Mucosa of rectum (tissue), 2 donors: ENCODE data around the gene PGP.

ENCODE experiments used
- H3K27ac ChIP-seq, 2 donors: one replicate each; pipeline ENCODE4 v1.7.0; 2013; ENCODE audit warnings: inconsistent platforms in 2 of 2, low read depth in 2 of 2, low read length in 2 of 2
- H3K27me3 ChIP-seq, 2 donors: one replicate each; pipeline ENCODE4 v1.7.0; 2013; ENCODE audit warnings: low read length in 2 of 2; ENCODE audit not compliant: control insufficient read depth in 2 of 2, insufficient read depth in 2 of 2
- H3K36me3 ChIP-seq, 2 donors: one replicate each; pipeline ENCODE4 v1.7.0; 2013; ENCODE audit warnings: low read length in 2 of 2; ENCODE audit not compliant: control insufficient read depth in 2 of 2, insufficient read depth in 2 of 2
- H3K4me1 ChIP-seq, 2 donors: one replicate each; pipeline ENCODE4 v1.7.0; 2013; ENCODE audit warnings: low read length in 2 of 2, mild to moderate bottlenecking in 1 of 2; ENCODE audit not compliant: control insufficient read depth in 2 of 2, insufficient read depth in 2 of 2
- H3K4me3 ChIP-seq, 2 donors: one replicate each; pipeline ENCODE4 v1.7.0; 2013; ENCODE audit warnings: low read length in 2 of 2
- H3K9ac ChIP-seq, 2 donors: one replicate each; pipeline ENCODE4 v1.7.0; 2013; ENCODE audit warnings: low read length in 2 of 2, low read depth in 1 of 2, mild to moderate bottlenecking in 1 of 2
- H3K9me3 ChIP-seq, 2 donors: one replicate each; pipeline ENCODE4 v1.7.0; 2013; ENCODE audit warnings: low read length in 2 of 2; ENCODE audit not compliant: control insufficient read depth in 2 of 2
- donor health status: healthy.
- donor health status: Normal muscosa, but diverticular disease.

Gene PGP

DNA sequence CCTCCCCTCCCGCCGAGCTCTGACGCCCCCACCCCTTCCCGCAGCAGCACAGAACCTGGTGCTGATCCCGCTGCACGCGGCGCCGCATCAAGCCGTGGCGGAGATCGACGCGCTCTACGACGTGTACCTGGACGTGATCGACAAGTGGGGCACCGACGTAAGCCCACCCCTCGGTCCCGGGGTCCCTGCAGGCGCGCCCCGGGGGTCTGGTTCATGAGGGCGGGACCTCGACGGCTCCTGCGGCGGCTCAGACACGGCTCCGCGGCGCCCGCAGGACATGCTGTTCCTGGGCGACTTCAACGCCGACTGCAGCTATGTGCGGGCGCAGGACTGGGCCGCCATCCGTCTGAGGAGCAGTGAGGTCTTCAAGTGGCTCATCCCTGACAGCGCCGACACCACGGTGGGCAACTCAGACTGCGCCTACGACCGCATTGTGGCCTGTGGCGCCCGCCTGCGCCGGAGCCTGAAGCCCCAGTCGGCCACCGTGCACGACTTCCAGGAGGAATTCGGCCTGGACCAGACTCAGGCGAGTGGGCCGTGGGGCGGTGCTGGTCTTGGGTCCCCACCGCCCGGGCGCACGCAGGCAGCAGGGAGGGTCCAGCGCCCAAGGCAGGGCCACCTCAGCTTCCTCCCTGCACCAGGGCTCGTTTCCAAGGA, 23.0 kb upstream of the PGP start:
- H3K27me3 ChIP-seq, result peaks cover 9 to 17% of the 10 kb centered on the region in 2 donors
- peaks cover 11 to 14% of the 10 kb centered on the region in 2 donors for H3K4me1 ChIP-seq
- no peak overlapping the region for H3K27ac ChIP-seq
- no peak overlapping the region for H3K4me3 ChIP-seq
- peaks cover 20 to 31% of the 10 kb centered on the region in 2 donors for H3K36me3 ChIP-seq
- H3K9ac ChIP-seq, result no peak overlapping the region
- no peaks in the 10 kb centered on the region for H3K9me3 ChIP-seq

- Histone ChIP-seq H3K36me3 (peaks cover 25 to 29% of the 10 kb centered on the region in 2 donors), H3K27me3 (peaks cover 9 to 17% of the 10 kb centered on the region in 2 donors), H3K4me3 (no peak overlapping the region)
Measured at GRCh38 chr16:2237102-2237482, 22.5 kb upstream of the PGP start.

GRCh38 chr16:2236337-2237101, 21.9 kb upstream of the PGP start, which contains the start of gene DNASE1L2:
DNASE1L2 (plus strand) TSS chr16:2236444; CDS start chr16:2236817, 373 bp downstream.
- Histone ChIP-seq H3K27me3 (peaks cover 9 to 17% of the 10 kb centered on the region in 2 donors), H3K4me3 (peak within 1 kb of the TSS in 1 of 2 donors; percentile 35), H3K9me3 (no peaks in the 10 kb centered on the region), H3K9ac (no peak within 1 kb of the TSS), H3K27ac (no peak within 1 kb of the TSS), H3K4me1 (peaks cover 11 to 14% of the 10 kb centered on the region in 2 donors), H3K36me3 (peaks cover 31 to 33% of the 10 kb centered on the region in 2 donors)

More at GRCh38 chr16:2237102-2237482, 22.5 kb upstream of the PGP start:
- no peak overlapping the region for H3K27ac ChIP-seq
- no peak overlapping the region for H3K9ac ChIP-seq
- H3K9me3 ChIP-seq, result no peaks in the 10 kb centered on the region
- peaks cover 11 to 14% of the 10 kb centered on the region in 2 donors for H3K4me1 ChIP-seq

GRCh38 chr16:2235695-2236336, 21.2 kb upstream of the PGP start:
- H3K9ac ChIP-seq, result no peak overlapping the region
- H3K27ac ChIP-seq, result no peak overlapping the region
- H3K27me3 ChIP-seq, result peaks cover 9 to 17% of the 10 kb centered on the region in 2 donors
- peaks cover 34 to 39% of the 10 kb centered on the region in 2 donors for H3K36me3 ChIP-seq
- no peaks in the 10 kb centered on the region for H3K9me3 ChIP-seq
- H3K4me3 ChIP-seq, result no peak overlapping the region
- peaks cover 11 to 14% of the 10 kb centered on the region in 2 donors for H3K4me1 ChIP-seq

DNA sequence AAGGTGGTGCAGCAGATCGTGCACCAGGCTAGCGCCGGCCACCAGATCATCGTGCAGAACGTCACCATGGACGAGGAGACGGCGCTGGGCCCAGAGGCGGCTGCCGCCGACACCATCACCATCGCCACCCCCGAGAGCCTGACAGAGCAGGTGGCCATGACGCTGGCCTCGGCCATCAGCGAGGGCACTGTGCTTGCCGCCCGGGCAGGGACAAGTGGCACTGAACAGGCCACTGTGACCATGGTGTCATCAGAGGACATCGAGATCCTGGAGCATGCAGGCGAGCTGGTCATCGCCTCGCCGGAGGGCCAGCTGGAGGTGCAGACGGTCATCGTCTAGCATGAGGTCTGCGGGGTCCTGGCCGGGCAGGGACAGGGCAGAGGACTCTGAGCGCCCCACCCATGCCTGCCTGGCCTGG, 20.6 kb upstream of the PGP start:
- Histone ChIP-seq H3K36me3 (peaks cover 34 to 43% of the 10 kb centered on the region in 2 donors), H3K27ac (no peak overlapping the region), H3K27me3 (peaks cover 9 to 17% of the 10 kb centered on the region in 2 donors), H3K9me3 (no peaks in the 10 kb centered on the region), H3K4me1 (peaks cover 11 to 14% of the 10 kb centered on the region in 2 donors), H3K9ac (no peak overlapping the region), H3K4me3 (no peak overlapping the region)

- Histone ChIP-seq H3K27ac (no peak overlapping the region), H3K27me3 (peaks cover 9 to 17% of the 10 kb centered on the region in 2 donors), H3K9me3 (no peaks in the 10 kb centered on the region), H3K4me1 (peaks cover 11 to 14% of the 10 kb centered on the region in 2 donors), H3K4me3 (no peak overlapping the region), H3K36me3 (peaks cover 37 to 45% of the 10 kb centered on the region in 2 donors), H3K9ac (no peak overlapping the region)
Measured at GRCh38 chr16:2234813-2235170, 20.2 kb upstream of the PGP start.

DNA sequence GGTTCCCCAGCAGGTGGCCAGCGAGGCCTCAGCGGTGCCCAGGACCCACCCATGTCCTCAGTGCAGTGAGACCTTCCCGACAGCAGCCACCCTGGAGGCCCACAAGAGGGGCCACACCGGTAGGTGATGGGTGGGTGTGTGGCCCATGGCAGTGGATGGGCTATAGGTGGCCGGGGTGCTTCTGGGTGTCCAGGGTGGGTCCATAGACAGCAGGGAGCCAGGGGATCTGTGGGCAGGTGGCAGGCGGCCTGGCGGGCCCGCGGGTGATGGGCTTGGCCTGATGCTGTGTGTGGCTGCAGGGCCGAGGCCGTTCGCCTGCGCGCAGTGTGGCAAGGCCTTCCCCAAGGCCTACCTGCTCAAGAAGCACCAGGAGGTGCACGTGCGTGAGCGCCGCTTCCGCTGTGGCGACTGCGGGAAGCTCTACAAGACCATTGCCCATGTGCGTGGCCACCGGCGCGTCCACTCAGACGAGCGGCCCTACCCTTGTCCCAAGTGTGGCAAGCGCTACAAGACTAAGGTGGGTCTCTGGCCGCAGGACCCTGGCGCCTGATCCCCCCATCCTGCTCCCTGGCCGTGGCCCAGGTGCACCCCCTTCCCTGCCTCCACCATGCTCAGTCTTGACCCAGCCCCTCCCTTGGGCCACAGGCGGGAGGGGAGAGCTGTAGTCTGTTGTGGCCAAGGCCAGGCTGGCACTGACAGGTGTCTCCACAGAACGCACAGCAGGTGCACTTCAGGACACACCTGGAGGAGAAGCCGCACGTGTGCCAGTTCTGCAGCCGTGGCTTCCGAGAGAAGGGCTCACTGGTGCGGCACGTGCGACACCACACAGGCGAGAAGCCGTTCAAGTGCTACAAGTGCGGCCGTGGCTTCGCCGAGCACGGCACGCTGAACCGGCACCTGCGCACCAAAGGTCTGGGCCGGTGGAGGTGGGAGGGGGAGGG, 19.5 kb upstream of the PGP start:
- no peak overlapping the region for H3K27ac ChIP-seq
- no peak overlapping the region for H3K9ac ChIP-seq
- H3K27me3 ChIP-seq, result peaks cover 9 to 17% of the 10 kb centered on the region in 2 donors
- no peak overlapping the region for H3K4me3 ChIP-seq
- H3K4me1 ChIP-seq, result peaks cover 11 to 14% of the 10 kb centered on the region in 2 donors
- no peaks in the 10 kb centered on the region for H3K9me3 ChIP-seq
- H3K36me3 ChIP-seq, result peaks cover 43 to 51% of the 10 kb centered on the region in 2 donors

GRCh38 chr16:2233046-2233775, 18.6 kb upstream of the PGP start:
- peaks cover 9 to 17% of the 10 kb centered on the region in 2 donors for H3K27me3 ChIP-seq
- H3K36me3 ChIP-seq, result peaks cover 49 to 61% of the 10 kb centered on the region in 2 donors
- no peak overlapping the region for H3K27ac ChIP-seq
- H3K4me1 ChIP-seq, result peaks cover 11 to 14% of the 10 kb centered on the region in 2 donors
- H3K9me3 ChIP-seq, result no peaks in the 10 kb centered on the region
- H3K4me3 ChIP-seq, result no peak overlapping the region
- no peak overlapping the region for H3K9ac ChIP-seq
